Left kidney (tissue), 2 donors: Measurements from ENCODE around the gene CHGA. TPM values are rescaled to one million over a fixed set of nuclear protein-coding genes. Genes with fewer than 3 reads are reported as not detected.

Experiments
- DNase-seq: peaks from one replicate; pipeline ENCODE4 v3.0.0-alpha.2; 2013
- polyA plus RNA-seq: library from polyadenylated mRNA; unstranded; fragments of 120-200 nt; gene quantifications from one replicate; pipeline ENCODE4 v1.2.1, GENCODE V29; 2013; ENCODE audit not compliant: insufficient read length

The CHGA gene
- polyA plus RNA-seq, 1 donor = not detected

DNA sequence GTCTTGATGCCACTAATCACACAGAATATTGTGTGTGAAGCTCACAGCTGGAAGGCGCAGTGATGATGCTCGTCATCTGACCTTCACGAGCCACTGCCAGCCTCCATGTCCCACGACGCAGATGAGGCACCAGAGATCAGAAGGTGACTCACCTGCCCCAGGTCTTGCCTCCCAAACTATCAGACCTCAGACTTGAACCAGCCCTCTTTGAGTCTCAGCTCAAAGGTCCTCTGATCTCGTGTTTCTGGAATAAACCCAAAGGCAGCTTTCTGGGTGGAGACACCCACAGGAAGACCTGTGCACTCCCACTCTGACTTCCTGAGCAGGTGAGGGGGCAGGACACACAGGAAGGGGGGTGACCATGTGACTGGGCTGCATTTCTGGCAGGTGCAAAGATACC, 19.6 kb upstream of the CHGA start:
- DNase-seq = no peak

GRCh38 chr14:92905667-92906066, 17.3 kb upstream of the CHGA start:
- no peak for DNase-seq

DNA sequence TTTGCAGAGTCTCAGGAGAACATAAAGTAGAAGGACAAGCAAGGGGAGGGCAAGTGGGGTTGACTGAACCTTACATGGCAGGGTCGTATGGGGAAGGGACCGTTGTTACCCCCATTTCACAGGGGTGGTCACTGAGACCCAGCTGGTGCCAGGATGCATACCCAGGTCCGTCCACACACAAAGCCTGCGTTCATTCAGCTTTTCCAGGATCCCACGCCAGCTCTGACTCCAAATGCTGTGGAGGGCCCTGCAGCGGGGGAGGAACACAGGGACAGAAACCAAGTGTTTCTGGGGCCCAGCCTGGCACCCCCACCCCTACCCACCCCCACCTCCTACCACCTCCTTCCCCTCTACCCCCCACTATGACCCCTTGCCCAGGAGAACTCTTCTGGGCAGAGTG, 16.5 kb upstream of the CHGA start:
- DNase-seq = no peak

- DNase-seq = no peak
Observed at GRCh38 chr14:92906823-92907222, 16.1 kb upstream of the CHGA start.

- DNase-seq = no peak
Observed at GRCh38 chr14:92907316-92907911, 15.5 kb upstream of the CHGA start.

- peak; percentile 40 for DNase-seq
Observed at GRCh38 chr14:92914087-92914656, 8.8 kb upstream of the CHGA start.

DNA sequence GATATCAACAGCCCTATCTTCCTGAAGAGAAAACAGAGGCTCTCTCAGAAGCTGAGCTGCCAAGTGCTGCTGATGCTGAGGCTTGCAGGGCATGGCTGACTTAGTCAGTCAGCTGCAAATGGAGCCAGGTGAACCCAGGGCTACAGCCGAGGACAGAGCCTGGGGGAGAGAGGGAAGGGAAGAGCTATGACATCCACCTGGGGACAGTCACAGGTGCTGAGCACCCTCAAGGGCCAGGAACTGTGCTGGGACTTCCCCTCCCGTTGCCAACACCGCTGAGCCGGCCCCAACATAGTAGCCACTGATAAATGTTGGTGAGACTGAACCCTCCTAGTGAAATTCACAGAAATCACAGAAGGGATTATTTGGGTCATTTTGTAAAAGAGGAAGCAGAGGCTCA, 6.7 kb upstream of the CHGA start:
- DNase-seq = no peak

GRCh38 chr14:92917041-92917940, 5.7 kb upstream of the CHGA start:
- DNase-seq = no peak

- DNase-seq = no peak
Observed at GRCh38 chr14:92917956-92918355, 5.0 kb upstream of the CHGA start.

DNA sequence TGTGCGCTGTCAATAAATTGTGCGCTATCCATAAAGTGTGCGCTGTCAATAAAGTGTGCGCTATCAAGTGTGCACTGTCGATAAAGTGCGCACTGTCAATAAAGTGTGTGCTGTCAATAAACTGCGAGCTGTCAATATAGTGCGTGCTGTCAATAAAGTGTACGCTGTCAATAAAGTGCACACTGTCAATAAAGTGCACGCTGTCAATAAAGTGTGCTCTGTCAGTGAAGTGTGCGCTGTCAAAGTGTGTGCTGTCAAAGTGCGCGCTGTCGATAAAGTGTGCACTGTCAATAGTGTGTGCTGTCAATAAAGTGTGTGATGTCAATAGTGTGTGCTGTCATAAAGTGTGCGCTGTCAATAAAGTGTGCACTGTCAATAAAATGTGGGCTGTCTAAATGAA, 2.9 kb upstream of the CHGA start:
- DNase-seq = no peak

DNA sequence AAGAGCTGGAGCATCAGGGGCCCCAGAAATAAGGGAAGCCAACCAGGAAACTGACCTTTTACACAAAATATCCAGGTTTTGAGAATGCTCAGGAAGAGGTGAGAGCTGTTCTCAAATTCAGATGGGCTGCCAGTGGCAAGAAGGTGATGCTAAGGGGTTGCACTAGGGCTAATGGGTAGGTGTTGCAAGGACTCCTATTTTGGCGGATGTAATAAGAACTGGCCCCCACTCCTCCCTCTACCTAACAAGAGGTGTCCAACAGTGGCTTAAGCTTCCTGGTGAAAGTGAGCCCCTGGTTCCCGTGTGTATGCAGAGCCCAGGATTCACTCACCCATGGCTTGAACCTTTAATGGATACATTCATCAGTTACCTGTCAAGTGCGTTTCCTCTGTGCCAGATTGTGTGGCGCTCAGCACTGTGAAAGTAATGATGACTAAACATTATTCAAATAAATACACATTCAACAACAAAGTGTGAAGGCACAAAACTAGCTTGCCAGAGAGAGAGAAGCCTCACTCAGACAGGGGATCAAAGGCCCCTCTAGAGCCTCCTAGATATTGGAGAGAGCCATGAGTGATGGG, 705 bp upstream of the CHGA start:
- DNase-seq = no peak

GRCh38 chr14:92923744-92924103, 774 bp downstream of the CHGA start:
- no peak for DNase-seq

DNA sequence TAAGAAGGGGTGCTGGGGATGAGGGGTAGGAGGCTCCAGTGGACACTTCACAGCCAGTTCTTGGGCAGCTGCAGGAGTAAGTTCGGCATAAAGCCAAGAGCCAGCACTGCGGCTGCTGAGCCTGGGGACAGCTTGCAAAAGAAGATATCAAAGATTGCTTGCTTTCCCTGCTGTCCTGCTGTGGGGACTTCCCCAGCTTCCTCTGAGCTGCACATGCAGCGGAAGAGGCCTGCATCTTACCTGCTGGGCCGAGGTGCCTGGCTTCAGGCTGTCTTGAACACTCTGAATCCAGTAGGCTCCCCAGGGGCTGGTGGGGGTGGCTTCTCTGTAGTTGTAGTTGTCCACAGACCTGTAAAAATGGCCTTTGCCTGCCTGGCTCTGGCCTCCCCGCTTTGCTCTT, 1.3 kb downstream of the CHGA start:
- no peak for DNase-seq

GRCh38 chr14:92925446-92925845, 2.5 kb downstream of the CHGA start:
- DNase-seq = no peak

GRCh38 chr14:92926180-92926845, 3.4 kb downstream of the CHGA start:
- DNase-seq = no peak

GRCh38 chr14:92926931-92927330, 4.0 kb downstream of the CHGA start:
- DNase-seq = no peak

DNA sequence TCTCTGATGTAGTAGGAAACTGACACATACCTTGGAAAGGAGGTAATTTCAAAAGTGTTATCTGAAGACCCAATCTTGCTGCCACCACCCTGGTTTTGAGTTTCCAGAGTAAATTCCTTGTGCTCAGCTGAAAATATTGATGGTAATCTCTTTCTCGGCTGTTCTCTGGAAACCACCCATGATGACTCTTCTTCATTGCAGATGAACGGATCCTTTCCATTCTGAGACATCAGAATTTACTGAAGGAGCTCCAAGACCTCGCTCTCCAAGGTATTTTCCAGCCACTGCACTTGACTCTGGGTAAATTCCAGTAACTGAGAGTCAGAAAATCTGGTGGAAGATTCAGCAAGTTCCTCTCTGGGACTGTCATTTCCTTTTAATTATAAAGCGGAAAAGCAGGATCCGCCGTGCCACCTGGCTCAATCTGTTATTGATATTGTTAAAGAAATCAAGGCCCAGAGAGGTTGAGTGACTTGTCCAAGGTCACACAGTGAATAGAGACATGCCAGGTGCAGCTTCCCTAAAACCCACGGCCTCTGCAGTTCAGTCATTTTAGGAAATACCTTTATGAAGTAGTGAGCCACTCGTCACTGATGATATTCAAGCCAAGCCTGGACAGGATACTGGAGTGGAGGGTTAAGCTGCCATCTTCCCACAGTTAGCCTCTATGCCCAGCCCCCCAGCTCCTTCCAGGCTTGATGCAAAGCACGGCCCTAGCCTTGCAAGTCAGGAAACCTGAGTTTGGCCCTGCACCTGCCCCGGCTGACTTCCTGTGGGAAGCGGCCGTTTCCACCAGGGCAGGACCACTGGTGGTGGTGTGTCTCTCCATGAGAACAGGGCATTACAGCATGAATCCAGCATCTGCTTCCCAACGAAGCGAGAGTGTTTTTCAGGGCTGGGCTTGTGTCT, 4.7 kb downstream of the CHGA start:
- no peak for DNase-seq

GRCh38 chr14:92928258-92928629, 5.3 kb downstream of the CHGA start:
- DNase-seq = no peak

DNA sequence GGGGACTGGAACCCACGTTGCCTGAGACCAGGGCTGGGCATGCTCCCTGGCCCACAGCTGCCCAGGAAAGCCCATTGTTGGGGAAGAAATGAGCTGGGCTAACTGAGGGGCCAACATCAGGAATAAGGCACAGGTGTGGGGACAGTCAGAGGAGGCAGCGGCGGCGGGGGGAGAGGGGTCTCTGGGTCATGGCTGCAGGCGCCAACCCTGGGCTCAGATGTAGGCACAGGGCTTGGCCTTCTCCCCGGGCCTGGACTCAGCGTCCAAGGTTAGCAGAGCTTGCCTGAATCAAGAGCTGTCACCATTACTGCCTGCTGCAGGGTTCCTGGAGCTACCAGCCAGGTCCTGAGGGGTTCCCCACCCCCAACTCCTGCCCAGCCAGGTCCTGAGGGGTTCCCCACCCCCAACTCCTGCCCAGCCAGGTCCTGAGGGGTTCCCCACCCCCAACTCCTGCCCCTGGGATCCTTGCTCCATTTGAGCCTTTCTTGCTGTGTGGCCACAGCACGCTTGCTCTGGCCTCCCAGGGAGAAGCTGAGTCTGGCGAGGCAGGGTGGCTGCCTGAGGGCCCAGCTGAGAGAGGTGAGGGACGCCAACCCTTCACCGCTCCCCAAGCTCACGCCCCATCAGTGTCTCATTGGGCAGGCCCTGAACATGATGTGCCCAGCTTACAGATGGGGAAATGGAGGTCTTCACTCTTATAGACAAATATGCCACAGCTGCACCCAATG, 6.2 kb downstream of the CHGA start:
- DNase-seq = no peak

GRCh38 chr14:92929689-92930608, 7.0 kb downstream of the CHGA start:
- no peak for DNase-seq
